Bronchial smooth muscle cell (primary cell): ENCODE data around the gene CSF1R. TPM values are rescaled to one million over a fixed set of nuclear protein-coding genes. Genes with fewer than 3 reads are reported as not detected.

Source experiments
- total RNA-seq: library from RNA; depleted of rRNA; stranded (reverse); fragments of >200 nt; gene quantifications from 2 replicates; pipeline ENCODE4 v1.2.1, GENCODE V29; 2014

Gene CSF1R
- under 0.01 TPM in 1 of 2 replicates, not detected in the other for total RNA-seq

GRCh38 chr5:150085950-150086715 lies at the start of gene CSF1R:
Gene CSF1R (minus strand): TSS chr5:150086554. CDS start chr5:150086427, 127 bp downstream.

Other genes starting within 250 kb of the CSF1R start
- not detected in 2 replicates for gene PDE6A, start 141.8 kb downstream of the CSF1R start, total RNA-seq
- gene SLC26A2, start 125.8 kb downstream of the CSF1R start, total RNA-seq: 6.9 and 8.4 TPM in 2 replicates
- 7.4 and 9.1 TPM in 2 replicates for gene TIGD6, start 85.9 kb downstream of the CSF1R start, total RNA-seq
- gene HMGXB3, start 85.8 kb downstream of the CSF1R start, total RNA-seq: 22.1 and 25.4 TPM in 2 replicates
- 71.1 and 110 TPM in 2 replicates for gene PDGFRB, start 69.3 kb upstream of the CSF1R start, total RNA-seq
- not detected in 2 replicates for gene CDX1, start 80.2 kb upstream of the CSF1R start, total RNA-seq
- not detected in 2 replicates for gene SLC6A7, start 103.5 kb upstream of the CSF1R start, total RNA-seq
- gene CAMK2A, start 203.2 kb upstream of the CSF1R start, total RNA-seq: 0.47 and 0.69 TPM in 2 replicates
- gene ARSI, start 216.4 kb upstream of the CSF1R start, total RNA-seq: 9.9 and 16.3 TPM in 2 replicates